Fibroblast of peridontal ligament (primary cell): ENCODE data around the gene ANKLE2.

Source experiments
- DNase-seq: peaks from one replicate; pipeline ENCODE4 v3.0.0-alpha.2; 2010; ENCODE audit errors: extremely low read depth

The ANKLE2 gene

DNA sequence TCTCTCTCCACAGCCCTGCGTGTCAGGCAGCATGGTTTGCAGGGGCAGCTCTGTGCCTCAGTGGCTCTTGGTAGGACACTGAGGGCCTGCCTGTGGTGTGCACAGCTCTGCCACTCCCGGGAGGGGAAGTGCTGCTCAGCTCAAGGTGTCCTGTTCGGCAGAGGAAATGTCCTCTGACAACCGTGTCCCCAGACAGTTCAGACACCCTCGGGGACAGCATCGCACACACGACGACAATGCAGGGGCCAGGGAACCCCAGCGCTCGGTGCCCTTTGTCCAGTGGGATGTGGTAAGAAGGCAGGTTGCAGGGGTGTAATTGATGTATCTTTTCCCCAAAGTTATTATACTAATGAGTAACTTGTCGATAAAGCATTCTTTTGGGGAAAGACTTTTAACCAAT lies 14.2 kb downstream of the ANKLE2 start:
- DNase-seq: no peak

DNA sequence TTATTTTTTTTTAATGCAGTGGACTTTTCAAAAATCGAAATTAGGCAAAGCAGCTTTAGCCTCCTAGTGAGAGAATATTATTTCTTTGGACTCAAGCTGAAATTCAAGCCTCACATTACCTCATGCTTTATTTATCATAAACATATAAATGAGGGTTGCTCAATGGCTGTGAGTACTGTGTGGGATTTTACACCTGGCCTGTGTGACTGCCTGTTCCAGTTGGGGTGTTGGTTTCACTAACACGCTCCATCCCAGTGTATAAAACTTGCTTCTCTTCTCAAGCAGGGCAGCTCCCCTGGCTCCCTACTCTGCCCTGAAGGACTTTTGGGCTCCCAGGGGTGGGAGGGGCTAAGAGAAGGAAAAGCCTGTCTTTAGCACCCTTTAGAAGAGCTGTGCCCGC lies 15.0 kb downstream of the ANKLE2 start:
- DNase-seq: no peak

DNA sequence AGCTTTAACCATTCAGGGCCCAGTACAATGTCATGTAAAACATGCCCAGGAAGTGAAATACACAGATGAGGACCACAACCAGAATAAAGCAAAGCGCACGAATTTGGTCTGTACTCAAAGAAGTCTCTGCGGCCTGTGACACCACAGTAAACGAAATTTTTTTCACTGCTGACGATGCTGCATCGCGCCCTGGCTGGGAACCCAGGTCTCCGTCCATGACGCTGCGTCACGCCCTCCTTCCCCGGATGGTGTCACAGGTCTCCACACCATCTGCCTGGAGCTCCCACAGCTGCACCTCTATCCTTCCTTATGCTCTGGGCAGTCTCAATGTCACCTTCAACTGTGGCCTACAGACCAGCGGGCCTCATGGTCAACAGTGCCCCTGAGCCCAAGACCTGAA lies 17.8 kb downstream of the ANKLE2 start:
- DNase-seq: no peak

DNA sequence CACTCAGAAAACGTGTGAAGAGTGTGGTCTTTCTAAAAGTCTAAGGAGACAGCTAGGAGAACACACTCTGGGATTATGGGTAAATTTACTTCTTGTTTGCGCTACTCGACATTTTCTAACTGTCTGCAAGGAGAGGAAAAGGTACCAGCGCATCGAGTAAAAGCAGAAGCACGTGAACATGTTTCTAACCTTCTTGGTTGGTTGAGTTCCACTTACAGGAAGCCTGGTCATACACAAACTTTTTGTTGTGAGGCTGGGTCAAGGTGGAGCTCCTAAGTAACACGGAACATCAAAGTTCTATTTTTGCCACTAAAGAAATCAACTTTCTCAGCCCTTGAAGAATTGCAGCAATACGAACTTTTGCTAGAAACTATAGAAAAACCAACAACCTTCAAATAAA lies 20.0 kb downstream of the ANKLE2 start:
- DNase-seq: no peak

GRCh38 chr12:132740652-132741051 lies 21.0 kb downstream of the ANKLE2 start:
- no peak for DNase-seq

GRCh38 chr12:132740313-132740646 lies 21.4 kb downstream of the ANKLE2 start:
- DNase-seq: no peak

DNA sequence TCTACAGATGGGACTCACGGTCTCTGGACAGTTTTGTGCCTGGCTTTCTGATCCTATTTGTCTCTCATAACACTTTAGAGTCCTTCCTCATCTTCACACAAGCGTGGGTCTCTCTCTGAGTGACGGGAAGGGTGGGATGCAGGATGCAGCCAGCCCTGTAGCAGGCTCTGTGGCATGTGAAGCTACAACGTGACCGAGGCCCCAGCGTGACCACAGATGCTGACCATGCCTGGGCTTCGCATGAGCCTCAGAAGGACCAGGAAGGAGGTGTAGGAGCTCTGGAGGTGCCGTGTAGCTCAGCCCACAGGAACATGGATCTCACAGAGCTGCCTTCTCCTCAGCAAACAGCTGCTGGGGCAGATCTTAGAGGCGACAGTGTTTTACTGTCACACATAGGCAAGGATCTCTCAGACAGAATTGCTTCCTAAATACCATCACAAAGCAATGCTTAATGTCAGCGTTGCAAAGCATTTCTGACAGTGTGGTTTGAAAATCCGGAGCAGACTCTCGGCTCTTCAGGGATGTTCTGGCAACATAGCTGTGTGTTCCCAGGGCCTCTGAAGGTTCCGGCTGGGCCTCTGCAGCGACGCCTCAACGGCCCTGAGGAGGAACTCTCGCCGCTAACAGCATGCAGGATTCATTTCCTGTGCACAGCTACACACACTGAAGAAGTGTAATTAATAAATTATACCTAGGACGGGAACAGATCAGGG lies 21.9 kb downstream of the ANKLE2 start:
- no peak for DNase-seq

DNA sequence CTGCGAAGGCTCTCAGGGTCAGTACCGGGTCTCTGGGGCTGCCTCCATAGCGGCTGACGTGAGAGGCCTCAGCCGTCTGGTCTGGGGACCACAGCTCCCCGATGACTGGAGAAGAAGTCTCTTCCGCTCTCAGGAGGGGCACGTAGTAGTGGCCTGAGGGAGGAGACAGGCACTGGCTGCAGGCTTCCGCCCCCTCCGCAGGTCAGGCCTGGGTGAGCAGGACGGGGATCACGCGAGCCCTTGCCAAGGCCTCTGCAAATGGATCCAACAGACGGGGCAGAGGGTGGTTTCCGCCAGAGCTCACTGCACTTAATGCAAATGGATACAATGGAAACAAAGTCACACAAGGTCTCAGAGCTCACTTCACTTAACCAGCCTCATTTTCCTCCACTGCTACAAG lies 24.7 kb downstream of the ANKLE2 start:
- DNase-seq: no peak

DNA sequence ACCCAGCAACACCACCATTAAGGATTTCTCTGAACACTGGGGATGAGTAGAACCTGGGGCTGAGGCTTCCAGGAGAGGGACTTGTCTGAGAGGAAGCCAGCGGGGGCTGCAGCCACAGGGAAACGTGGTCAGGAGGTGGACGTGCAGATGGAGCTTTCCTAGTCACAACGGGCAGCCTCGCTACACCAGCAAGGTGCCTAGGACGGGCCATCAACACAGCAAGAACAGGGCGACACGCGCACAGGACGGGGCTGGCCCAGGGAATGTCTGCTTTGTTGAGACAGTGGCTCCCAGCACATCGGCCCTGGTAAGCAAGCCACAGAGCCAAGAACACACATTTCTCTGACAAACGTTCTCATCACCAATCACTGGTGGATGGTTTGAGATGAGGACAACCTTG lies 25.3 kb downstream of the ANKLE2 start:
- DNase-seq: no peak

DNA sequence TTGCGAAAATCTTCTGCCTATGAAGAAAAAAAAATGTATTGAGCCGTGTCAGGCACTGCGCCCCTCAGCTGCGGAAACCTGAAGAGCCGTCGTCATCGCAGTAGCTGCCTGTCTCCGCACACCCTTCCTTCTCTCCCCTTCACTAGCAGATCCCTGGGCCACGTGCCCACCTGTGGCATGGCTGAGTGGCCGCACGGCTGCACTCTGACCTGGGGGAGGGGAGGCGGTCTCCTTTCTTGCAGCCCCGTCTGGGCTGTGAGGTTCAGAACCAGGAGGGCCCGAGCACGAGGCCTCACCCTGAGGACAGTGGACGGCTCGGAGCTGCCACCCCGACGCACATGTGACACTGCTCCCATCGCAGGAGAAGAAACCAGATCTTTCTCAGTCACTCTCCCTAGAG lies 26.1 kb downstream of the ANKLE2 start:
- DNase-seq: no peak

GRCh38 chr12:132734206-132734605 lies 27.4 kb downstream of the ANKLE2 start:
- no peak for DNase-seq

- DNase-seq: no peak
Observed at GRCh38 chr12:132731574-132731973, 30.1 kb downstream of the ANKLE2 start.

DNA sequence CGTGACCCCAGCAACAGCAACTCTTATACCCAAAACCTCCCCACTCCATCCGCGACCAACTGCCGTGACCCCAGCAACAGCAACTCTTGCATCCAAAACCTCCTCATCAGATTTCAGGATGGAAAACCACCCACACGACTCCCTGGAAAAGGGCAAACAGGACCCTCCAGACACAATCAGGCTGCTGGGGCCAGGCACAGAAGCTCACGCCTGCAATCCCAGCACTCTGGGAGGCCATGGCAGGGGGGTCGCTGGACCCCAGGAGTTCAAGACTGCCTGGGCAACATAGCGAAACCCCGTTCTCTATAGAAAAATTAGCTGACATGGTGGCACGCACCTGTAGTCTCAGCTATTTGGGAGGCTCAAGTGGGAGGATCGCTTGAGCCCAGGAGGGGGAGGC lies 31.3 kb downstream of the ANKLE2 start:
- no peak for DNase-seq

GRCh38 chr12:132729541-132730320 lies 31.9 kb downstream of the ANKLE2 start:
- peak; percentile 6 for DNase-seq

DNA sequence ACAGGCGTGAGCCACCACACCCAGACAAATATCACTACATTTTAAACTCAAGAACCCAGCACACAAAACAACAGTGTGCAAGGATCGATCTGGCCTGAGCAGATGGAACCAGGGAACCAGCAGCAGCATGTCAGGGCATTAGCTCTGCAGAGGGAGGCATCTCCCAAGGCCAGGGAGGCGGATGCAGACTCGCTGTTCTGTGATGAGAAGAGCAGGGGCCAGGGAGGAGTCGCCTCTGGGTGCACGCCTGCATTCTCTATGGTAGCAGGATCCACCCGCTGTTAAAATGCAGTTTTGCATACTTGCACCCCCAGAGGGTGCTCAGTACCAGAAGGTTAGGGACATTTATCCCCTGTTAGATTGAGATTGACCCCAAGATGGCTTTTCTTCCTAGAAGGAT lies 33.1 kb downstream of the ANKLE2 start:
- no peak for DNase-seq

GRCh38 chr12:132727091-132727794 lies 34.4 kb downstream of the ANKLE2 start:
- no peak for DNase-seq

DNA sequence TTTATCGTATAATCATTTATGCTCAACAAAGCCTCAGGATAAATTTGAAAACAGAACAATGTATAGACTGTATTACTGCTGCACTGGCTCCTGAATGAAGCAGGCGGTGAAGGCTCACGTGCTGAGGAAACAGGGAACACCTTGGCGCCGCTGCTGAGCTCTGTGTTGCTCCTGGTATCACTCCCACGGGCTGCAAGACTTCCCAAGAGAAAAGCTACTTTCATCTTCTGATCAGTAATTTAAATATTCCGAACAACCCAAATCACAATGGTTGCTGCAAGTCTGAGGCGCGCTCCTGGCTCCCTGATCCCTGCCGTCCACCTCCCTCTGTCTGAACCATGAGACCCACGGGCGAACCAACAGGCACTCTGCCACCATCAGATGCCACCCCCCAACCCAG lies 35.2 kb downstream of the ANKLE2 start:
- DNase-seq: no peak

DNA sequence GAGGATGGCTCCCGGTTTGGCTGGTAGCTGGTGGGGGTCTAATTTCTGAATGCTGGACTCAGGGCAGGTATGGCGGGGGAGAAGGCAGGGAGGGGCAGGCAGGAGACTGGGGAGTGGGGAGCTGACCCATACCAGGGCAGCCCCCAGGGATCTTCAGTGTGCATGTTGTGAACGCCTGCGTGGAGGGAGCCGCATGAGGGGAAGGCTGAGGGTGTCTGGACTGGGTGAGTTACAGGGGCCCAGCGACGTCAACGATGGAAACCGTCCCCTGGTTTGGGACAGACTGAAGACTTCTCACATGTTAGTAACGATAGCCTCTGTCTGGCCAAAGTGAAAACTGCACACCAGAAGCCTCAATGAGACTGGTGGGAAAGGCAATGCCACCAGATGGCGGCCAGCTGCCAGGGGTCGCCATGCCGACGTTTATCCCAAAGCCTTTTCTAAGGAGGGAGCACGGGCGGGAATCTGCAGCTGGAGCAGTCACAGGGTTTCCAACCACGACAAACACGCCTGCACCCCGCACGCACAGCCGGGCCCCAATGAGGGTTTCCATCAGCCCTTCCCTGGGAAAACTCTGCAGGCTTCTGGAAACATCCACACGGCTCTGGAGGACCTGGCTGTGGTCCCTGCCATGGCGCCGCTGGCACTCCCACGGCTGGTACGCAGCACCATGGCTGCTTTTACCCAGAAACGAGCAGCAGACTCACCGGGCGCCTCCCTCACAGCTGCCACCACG lies 37.0 kb downstream of the ANKLE2 start:
- no peak for DNase-seq

GRCh38 chr12:132723764-132724140 lies 37.9 kb downstream of the ANKLE2 start:
- peak; percentile 20 for DNase-seq

DNA sequence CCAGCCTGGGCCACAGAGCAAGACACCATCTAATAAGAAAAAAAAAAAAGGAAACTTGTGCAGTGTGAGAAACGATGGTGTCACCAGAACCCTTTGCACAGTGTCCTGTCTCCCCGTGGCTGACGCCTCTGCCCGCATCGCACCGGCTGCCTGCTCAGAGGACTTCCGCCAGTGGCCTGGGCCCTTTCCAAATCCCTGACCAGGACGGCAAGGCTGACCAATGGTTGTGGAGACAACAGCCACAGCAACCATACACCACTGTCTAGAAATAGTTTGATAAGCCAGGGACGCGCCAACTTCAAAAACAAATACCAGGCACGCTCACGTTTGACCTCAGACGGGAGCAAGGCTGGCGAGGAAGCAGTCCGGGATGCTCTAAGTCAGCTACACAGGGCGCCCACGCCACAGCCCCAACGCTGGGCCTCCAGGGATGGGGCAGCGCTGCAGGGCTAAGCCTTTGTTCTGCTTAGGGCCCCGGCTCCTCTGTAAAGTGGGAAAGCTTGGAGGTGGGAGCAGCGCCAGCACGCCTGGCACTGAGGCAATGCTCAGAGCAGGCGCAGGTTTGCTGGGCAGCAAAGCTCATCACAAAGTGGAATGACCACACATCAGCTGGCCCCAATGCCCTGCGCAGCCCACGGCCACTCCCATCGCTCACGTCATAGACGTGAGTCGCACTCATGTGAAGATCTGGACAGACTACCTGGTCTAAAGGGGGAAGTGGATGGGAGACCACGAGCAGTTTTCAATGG lies 38.4 kb downstream of the ANKLE2 start:
- no peak for DNase-seq

GRCh38 chr12:132720606-132721345 lies 40.9 kb downstream of the ANKLE2 start:
- DNase-seq: no peak
